ENCODE results near the gene GLYR1.

DNA sequence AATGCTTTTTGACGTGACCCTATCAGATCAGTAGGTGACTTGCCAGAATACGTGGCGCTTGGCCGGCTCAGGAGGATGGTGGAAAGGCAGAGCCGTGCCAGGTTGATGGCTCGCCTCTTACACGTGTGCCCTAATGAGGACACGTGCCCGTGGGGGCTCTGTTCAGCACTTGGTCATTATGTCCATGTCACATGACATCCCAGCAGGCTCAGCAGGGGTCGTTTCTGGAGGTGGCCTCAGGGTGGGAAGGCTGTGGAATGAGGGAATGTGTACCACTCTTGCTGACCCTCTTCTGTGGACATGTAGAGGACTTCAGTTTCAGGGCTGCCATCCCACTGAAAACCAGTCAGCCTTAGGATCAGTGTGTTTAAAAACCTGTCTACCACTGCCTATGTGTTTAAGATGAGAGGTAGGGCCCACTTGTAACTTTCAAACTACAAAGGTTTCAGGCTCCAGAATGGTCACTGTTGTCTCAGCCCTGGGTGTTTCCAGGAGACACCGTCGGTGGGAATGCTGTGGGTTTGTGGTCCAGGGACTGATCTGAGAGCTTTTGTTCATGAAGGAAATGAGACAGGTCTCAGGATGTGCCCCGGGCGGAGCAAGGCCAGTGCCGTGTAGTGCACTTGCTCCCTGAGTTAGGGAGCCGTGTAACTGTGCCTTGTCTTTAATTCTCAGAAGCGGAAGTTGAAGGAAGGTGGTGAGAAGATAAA, 12.3 kb upstream of the GLYR1 start:
- TF ChIP-seq, protein P1, sequence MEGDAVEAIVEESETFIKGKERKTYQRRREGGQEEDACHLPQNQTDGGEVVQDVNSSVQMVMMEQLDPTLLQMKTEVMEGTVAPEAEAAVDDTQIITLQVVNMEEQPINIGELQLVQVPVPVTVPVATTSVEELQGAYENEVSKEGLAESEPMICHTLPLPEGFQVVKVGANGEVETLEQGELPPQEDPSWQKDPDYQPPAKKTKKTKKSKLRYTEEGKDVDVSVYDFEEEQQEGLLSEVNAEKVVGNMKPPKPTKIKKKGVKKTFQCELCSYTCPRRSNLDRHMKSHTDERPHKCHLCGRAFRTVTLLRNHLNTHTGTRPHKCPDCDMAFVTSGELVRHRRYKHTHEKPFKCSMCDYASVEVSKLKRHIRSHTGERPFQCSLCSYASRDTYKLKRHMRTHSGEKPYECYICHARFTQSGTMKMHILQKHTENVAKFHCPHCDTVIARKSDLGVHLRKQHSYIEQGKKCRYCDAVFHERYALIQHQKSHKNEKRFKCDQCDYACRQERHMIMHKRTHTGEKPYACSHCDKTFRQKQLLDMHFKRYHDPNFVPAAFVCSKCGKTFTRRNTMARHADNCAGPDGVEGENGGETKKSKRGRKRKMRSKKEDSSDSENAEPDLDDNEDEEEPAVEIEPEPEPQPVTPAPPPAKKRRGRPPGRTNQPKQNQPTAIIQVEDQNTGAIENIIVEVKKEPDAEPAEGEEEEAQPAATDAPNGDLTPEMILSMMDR (IDR thresholded peaks at IDR 0.05) = no peak
- TF ChIP-seq POLR2A (IDR thresholded peaks at IDR 0.05) = no peak

Measured in lower leg skin (tissue), 3 donors.